Prostate gland (tissue), 2 donors: ENCODE measurements around the gene RNASE13. TPM values are rescaled to one million over a fixed set of nuclear protein-coding genes. Genes with fewer than 3 reads are reported as not detected.
A peak's percentile ranks its signal among the peaks of the same experiment; 100 is the strongest.

Source experiments
- DNase-seq: peaks from one replicate; pipeline ENCODE4 v3.0.0-alpha.2; 2019; ENCODE audit warnings: low spot score
- H3K27ac ChIP-seq, 2 donors: fragments of 200-600 bp; sonication (generic); 2 replicates each; pipeline ENCODE4 v1.5.1; 2017 to 2019
- H3K27me3 ChIP-seq: fragments of 200-600 bp; sonication (generic); replicated peaks from 2 replicates; pipeline ENCODE4 v1.5.1; 2019; ENCODE audit not compliant: insufficient read depth
- H3K36me3 ChIP-seq, 2 donors: fragments of 200-600 bp; sonication (generic); 1 replicate in 1 of 2; 2 replicates in 1 of 2; pipeline versions ENCODE4 v1.5.1 to v1.8.1; 2017 to 2019
- H3K4me1 ChIP-seq: fragments of 200-600 bp; sonication (generic); replicated peaks from 2 replicates; pipeline ENCODE4 v1.5.1; 2019
- H3K4me3 ChIP-seq, 2 donors: fragments of 200-600 bp; sonication (generic); 2 replicates each; pipeline ENCODE4 v1.5.1; 2017 to 2019
- H3K9me3 ChIP-seq: fragments of 200-600 bp; sonication (generic); 2 replicates; pipeline ENCODE4 v1.5.1; 2017
- CTCF ChIP-seq, 4 experiments: fragments of 200-600 bp in 2 of 4; fragments of 450-650 bp in 2 of 4; sonication (generic) in 2 of 4; IDR thresholded peaks; 1 replicate in 3 of 4; 2 replicates in 1 of 4; pipeline ENCODE4 v1.5.1; 2016 to 2019; ENCODE audit warnings: antibody characterized with exemption in 4 of 4, mild to moderate bottlenecking in 2 of 4, moderate library complexity in 2 of 4
- POLR2A ChIP-seq: fragments of 450-650 bp; IDR thresholded peaks from one replicate; pipeline ENCODE4 v1.6.1; 2016; ENCODE audit warnings: antibody characterized with exemption, mild to moderate bottlenecking
- POLR2AphosphoS5 ChIP-seq: sonication (generic); formaldehyde crosslinking; IDR thresholded peaks from one replicate; pipeline ENCODE4 v1.6.1; 2017; ENCODE audit warnings: antibody characterized with exemption
- WGBS: methylation state at CpG from one replicate; pipeline ENCODE4 v1.1.5; 2018; 5-methylcytosine and 5-hydroxymethylcytosine counted together
- intact Hi-C: fragments of 100-400 bp; cut with DNase I; formaldehyde crosslinking; loops from one replicate; pipeline ENCODE4 v1.14.2; 2022
- total RNA-seq, 2 donors: library from RNA; depleted of rRNA; stranded (reverse); fragments of >200 nt; gene quantifications; one replicate each; pipeline ENCODE4 v1.1.0, GENCODE V29; 2016

Gene RNASE13
- total RNA-seq, 2 donors from 2014 or later: 0.57 TPM; not detected in 1

DNA sequence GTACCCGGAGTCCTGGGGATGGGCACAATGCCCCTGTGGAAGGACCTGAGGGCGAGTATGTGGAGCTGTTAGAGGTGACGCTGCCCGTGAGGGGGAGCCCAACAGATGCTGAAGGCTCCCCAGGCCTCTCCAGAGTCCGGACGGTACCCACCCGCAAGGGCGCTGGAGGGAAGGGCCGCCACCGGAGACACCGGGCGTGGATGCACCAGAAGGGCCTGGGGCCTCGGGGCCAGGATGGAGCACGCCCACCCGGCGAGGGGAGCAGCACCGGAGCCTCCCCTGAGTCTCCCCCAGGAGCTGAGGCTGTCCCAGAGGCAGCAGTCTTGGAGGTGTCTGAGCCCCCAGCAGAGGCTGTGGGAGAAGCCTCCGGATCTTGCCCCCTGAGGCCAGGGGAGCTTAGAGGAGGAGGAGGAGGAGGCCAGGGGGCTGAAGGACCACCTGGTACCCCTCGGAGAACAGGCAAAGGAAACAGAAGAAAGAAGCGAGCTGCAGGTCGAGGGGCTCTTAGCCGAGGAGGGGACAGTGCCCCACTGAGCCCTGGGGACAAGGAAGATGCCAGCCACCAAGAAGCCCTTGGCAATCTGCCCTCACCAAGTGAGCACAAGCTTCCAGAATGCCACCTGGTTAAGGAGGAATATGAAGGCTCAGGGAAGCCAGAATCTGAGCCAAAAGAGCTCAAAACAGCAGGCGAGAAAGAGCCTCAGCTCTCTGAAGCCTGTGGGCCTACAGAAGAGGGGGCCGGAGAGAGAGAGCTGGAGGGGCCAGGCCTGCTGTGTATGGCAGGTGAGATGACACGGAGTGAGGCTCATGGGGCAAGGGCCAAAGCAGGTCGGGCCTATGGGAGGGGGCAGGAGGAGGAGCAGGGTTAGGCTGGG is 40.0 kb upstream of the RNASE13 start:
- intact Hi-C loops: no loop called here
- no peaks in the 10 kb centered on the region for H3K9me3 ChIP-seq
- peak overlapping the region in 1 of 2 donors; percentile 27 for H3K27ac ChIP-seq
- no peak overlapping the region for H3K4me3 ChIP-seq
- DNase-seq: no peak
- TF ChIP-seq POLR2AphosphoS5 (no peak), CTCF (IDR thresholded peaks at IDR 0.05) (no peak), POLR2A (no peak)
- H3K36me3 ChIP-seq: peaks cover 0 to 4% of the 10 kb centered on the region in 2 donors
- H3K4me1 ChIP-seq: peaks cover 7% of the 10 kb centered on the region
- H3K27me3 ChIP-seq: no peaks in the 10 kb centered on the region
- 80% methylated on average over 26 of the region's 26 CpGs for WGBS

- no peaks in the 10 kb centered on the region for H3K9me3 ChIP-seq
- H3K4me3 ChIP-seq: no peak overlapping the region
- H3K36me3 ChIP-seq: peaks cover 0 to 3% of the 10 kb centered on the region in 2 donors
- H3K27me3 ChIP-seq: no peaks in the 10 kb centered on the region
- peaks cover 14% of the 10 kb centered on the region for H3K4me1 ChIP-seq
- TF ChIP-seq POLR2A (no peak), CTCF (IDR thresholded peaks at IDR 0.05) (no peak), POLR2AphosphoS5 (no peak)
- intact Hi-C loops: no loop called here
- WGBS: 83% methylated on average over 9 of the region's 9 CpGs
- no peak overlapping the region for H3K27ac ChIP-seq
- no peak for DNase-seq
Measured at GRCh38 chr14:21073921-21074320, 39.3 kb upstream of the RNASE13 start.

- peaks cover 15% of the 10 kb centered on the region for H3K4me1 ChIP-seq
- H3K27me3 ChIP-seq: no peaks in the 10 kb centered on the region
- no peak overlapping the region for H3K4me3 ChIP-seq
- peak overlapping the region in 1 of 2 donors; percentile 79 for H3K27ac ChIP-seq
- DNase-seq: no peak
- H3K36me3 ChIP-seq: no peaks in the 10 kb centered on the region
- no peaks in the 10 kb centered on the region for H3K9me3 ChIP-seq
- intact Hi-C loops: no loop called here
- TF ChIP-seq POLR2A (no peak), POLR2AphosphoS5 (no peak), CTCF (IDR thresholded peaks at IDR 0.05) (no peak)
- 85% methylated on average over 9 of the region's 9 CpGs for WGBS
Measured at GRCh38 chr14:21072781-21073339, 38.3 kb upstream of the RNASE13 start.

- WGBS: 23% methylated on average over 4 of the region's 4 CpGs
- peak overlapping the region in 1 of 2 donors; percentile 51 for H3K4me3 ChIP-seq
- H3K36me3 ChIP-seq: no peaks in the 10 kb centered on the region
- intact Hi-C loops: no loop called here
- peak overlapping the region; percentile 77 to 79 for H3K27ac ChIP-seq
- TF ChIP-seq POLR2AphosphoS5 (no peak), POLR2A (no peak), CTCF (IDR thresholded peaks at IDR 0.05) (no peak)
- H3K27me3 ChIP-seq: no peaks in the 10 kb centered on the region
- no peak for DNase-seq
- H3K4me1 ChIP-seq: peaks cover 15% of the 10 kb centered on the region
- H3K9me3 ChIP-seq: no peaks in the 10 kb centered on the region
Measured at GRCh38 chr14:21072031-21072473, 37.4 kb upstream of the RNASE13 start.
